HG02870 (cell line): ENCODE data around the gene RRP15.
"Not testable (repeated sequence)": the region's sequence is repeated elsewhere in the genome, so short reads cannot be mapped to it uniquely, and the experiment has no call there.

ENCODE experiments used
- ATAC-seq: cut with Tn5 transposase; IDR thresholded peaks from one replicate; pipeline ENCODE4 v1.9.1; 2021; ENCODE audit warnings: mild to moderate bottlenecking, moderate library complexity; ENCODE audit not compliant: unreplicated experiment

RRP15 gene

GRCh38 chr1:218294546-218294945, 9.5 kb downstream of the RRP15 start:
- ATAC-seq = no peak

DNA sequence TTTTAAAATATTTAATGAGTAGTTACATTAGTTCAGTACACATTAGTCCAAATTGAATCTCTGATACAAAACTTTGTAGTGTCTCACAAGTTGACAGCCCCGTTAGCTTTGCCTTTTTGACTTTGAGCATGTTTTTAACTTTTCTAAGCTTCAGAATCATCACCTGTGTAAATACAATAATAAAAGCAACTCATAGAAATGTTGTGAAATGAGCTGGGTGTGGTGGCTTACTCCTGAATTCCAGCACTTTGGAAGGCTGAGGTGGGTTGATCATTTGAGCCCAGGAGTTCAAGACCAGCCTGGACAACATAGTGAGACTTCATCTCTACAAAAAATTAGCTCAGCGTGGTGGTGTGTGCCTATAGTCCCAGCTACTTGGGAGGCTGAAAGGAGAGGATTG, 11.1 kb downstream of the RRP15 start:
- ATAC-seq = no peak

- no peak for ATAC-seq
Measured at GRCh38 chr1:218297461-218297860, 12.4 kb downstream of the RRP15 start.

GRCh38 chr1:218297867-218298266, 12.8 kb downstream of the RRP15 start:
- no peak for ATAC-seq

DNA sequence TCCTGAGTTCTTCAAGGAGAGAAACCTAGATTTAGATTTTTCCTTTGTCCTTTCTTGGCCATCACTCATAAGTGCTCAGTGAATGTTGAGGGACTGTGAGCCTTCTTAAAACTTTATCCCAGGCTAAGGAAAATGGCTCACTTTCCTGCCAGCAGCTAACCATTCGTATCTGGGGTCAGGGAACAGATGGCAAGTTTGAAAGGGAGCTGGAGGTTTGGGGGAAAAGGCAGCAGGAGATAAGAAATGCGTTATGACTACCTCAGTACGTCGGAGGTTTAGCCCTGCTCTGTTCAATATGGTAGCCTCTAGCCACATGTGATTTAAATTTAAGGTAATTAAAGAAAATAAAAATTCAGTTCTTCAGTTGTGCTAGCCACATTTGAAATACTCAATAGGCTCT, 13.3 kb downstream of the RRP15 start:
- no peak for ATAC-seq

DNA sequence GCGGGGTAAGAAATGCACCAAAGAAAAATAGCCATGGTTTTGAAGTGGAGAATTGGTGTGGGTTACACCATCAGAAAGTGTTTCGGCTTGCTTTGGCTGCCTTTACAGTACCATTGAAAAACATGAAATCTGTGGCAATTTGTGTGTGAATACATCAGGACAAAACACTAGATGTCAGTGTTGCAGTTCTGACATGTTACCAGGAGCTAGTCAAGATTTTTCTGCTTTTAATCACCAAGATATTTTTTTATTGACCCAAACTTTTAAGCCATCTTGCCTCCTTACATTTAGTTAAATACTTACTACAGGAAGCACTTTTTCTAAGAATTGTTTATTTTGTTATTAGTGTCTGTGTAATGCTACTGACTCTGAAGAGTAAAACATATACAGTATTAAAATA, 14.3 kb downstream of the RRP15 start:
- ATAC-seq = peak; percentile 50

DNA sequence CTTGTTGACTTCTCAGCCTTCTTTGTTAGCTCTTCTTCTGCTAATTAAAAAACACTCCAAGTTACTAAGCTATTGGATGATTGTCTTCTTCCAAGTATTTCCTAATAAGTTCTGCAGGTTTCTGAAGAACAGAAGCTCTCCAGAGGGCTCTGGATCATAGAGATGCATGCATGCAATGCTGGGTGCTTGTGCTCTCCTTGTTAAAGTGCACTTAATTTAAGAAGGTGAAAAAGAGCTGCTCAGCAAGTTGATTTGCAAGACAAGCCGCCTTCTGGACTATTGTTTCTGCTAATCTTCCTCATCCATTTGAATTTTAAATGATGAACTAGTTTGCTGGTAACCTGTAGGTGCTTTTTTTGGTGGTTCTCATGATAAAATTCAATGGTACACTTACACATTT, 16.1 kb downstream of the RRP15 start:
- no peak for ATAC-seq

DNA sequence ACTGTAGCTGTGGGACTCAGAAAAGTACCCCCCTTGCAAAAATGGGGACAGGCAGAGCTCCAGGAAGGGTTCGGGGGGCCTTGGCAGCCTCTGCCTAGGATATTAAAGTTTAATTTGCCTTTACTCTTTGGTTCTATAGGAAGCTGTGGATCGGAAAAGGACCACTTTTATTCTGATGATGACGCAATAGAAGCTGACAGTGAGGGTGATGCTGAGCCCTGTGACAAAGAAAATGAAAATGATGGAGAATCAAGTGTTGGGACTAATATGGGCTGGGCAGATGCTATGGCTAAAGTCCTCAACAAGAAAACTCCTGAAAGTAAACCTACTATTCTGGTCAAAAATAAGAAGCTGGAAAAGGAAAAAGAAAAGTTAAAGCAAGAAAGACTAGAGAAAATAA, 17.1 kb downstream of the RRP15 start:
- ATAC-seq = no peak

DNA sequence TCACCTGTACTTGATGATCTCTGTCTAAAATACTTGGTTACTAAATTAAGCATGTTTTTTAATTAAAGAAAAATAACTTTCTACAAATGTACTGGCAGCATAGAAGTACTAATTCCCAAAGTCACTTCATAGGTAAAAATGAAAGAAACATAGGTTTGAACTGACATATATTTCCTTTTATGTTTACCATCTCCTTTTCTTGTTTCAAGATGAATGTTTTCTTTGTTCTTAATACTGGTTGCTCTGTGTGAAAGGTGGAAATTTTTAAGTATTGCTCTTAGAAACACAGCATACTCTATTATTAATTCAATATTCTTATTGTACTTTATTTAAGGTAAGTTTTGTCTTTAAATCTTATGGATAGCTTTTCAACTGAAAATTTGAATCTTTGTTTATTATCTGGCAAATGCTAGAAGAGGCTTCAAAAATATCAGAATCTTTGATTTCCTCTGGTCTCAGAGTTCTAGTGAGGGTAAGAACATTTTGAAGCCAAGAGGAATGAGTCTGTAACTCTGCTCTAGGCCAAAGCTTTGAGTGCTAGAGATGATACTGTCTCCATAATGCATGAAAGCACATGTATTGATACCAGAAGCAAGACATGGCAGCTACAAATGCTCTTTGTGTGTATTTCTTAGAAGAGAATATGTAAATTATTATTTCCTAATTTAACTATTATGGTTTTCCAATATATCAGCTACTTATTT, 18.2 kb downstream of the RRP15 start:
- ATAC-seq = peak; percentile 53

- ATAC-seq = no peak
Measured at GRCh38 chr1:218304281-218305039, 19.4 kb downstream of the RRP15 start.

- ATAC-seq = no peak
Measured at GRCh38 chr1:218305472-218306064, 20.5 kb downstream of the RRP15 start.

DNA sequence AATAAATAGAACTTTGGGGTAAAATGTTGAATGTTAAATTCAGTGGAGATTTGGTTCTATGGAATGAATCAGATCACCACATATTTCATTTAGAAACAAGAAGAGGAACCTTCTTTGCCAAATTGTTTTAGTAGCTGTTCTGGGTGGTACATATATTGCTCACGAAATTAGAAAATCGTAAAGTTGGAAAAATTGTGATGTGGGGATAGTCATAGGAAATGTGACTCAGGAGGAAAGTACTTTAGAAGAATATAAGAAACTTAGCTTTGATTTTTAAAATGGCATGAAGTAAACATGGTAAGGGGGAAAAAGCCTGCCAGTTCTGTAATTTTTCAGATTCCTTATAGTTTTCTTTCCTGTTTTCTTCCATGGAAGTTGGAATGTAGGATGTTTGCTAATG, 27.4 kb downstream of the RRP15 start:
- ATAC-seq = no peak

GRCh38 chr1:218314316-218314715, 29.2 kb downstream of the RRP15 start:
- no peak for ATAC-seq

GRCh38 chr1:218315638-218316037, 30.5 kb downstream of the RRP15 start:
- ATAC-seq = no peak

- ATAC-seq = no peak
Measured at GRCh38 chr1:218317061-218317460, 32.0 kb downstream of the RRP15 start.

DNA sequence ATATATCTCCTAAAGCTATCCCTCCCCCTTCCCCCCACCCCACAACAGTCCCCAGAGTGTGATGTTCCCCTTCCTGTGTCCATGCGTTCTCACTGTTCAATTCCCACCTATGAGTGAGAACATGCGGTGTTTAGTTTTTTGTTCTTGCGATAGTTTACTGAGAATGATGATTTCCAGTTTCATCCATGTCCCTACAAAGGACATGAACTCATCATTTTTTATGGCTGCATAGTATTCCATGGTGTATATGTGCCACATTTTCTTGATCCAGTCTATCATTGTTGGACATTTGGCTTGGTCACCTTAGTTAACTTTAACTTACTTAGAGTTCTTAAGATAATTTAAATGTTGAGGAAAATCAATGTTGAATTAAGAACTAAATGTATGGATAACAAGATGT, 35.1 kb downstream of the RRP15 start:
- ATAC-seq = not testable (repeated sequence)

GRCh38 chr1:218322762-218323161, 37.7 kb downstream of the RRP15 start:
- ATAC-seq = no peak

DNA sequence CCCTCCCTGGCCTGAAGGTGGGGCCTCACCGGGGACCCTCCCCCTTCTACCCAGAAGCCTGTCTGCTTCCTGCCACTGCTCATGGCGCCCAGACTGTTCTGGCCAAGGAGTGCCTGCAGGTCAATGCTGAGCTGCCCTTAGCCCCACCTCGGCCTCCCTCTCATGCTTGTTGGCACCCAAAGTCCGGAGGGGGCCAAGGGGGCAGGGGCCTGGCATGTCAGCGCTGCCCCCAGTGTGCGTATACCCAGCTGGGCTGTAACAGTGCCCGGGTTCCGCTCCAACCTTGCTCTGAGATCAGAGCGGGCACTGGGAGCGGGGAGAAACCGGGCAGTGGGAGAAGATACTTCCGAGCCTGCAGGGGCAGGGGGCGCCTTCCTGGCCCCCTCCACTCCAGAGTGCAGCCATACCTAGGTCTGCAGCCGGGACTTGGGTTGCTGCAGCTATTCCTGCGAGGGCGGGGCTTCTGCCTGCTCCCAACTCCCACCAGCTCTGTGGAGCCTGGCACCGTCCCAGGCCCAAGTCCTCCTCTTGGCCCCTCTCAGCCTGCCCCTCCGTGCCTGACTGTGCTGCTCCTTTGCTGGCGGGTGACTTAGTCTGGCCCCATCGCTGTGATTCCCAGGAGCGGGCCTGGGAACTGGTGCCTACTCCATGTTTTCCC, 38.6 kb downstream of the RRP15 start:
- no peak for ATAC-seq

GRCh38 chr1:218324226-218324580, 39.1 kb downstream of the RRP15 start:
- no peak for ATAC-seq

DNA sequence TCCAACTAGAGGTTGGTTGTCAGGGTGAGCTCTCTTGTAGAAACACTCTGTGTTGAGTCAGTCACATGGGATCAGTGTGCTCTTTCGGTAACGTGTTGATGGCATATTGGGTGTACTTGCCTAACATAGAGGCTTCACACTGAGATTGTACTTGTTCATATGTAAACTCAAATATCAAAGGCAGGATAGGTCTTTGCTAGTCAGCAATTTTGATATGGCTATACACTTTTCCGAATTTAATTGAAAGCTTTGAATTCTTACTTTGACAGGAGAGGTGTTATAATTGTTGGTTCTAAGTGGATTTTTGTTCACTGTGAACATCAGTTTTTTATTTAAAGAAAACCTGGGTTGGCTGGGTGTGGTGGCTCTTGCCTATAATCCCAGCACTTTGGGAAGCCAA, 43.7 kb downstream of the RRP15 start:
- ATAC-seq = no peak

DNA sequence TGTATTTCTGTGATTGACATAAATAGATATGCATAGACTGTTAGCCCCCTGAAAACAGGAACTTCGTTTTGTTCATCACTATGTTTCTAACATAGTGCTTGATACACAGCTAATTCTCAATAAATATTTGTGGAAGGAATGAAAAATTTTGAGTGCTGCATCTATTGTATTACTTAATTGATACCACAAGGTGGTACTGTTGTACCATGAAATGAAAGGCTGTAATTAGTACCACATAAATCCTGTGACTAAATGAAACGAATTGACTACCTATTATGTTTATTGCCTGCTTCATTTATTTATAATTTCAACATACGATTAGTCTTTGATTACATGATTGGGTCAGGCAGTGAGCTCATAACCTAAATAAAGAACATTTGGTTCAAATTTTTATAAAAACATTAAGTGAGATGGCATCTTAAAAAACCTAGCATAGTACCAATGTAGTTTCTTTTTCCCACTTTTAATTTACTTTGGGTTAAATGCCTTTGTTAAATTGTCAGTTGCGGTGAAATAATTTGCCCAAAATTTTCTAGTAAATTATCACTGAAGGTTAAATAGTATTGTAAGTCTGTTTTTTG, 45.0 kb downstream of the RRP15 start:
- peak; percentile 57 for ATAC-seq
